ENCODE data around the gene MOSPD2. TPM values are rescaled to one million over a fixed set of nuclear protein-coding genes. Genes with fewer than 3 reads are reported as not detected.

MOSPD2 gene
- total and polyA plus RNA-seq, 2 of the 4 experiments (the other 2 are of a cell fraction) = 14.1 to 22.2 TPM

DNA sequence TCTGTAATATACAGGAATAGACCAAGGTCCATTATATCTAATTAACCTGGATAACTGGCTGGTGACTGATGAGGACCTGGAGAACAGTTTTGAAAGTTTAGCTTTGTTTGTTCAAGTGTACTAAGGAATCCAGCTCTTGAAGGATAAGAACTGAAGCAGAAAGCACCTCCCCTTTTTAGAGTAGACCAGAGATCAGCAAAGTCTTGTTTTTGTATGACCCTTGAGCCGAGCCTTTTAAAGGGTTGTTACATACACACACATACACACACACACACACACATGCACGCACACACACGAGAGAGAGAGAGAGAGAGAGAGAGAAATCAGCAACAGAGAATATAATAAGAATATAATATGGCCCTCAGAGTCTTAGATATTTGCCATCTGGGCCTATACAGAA, 13.0 kb downstream of the MOSPD2 start:
- Histone ChIP-seq H2BK5ac (ENCODE audit: low read depth, low read length, poor library complexity, severe bottlenecking) (no peak overlapping the region), H3K18ac (ENCODE audit: low read depth, low read length) (no peak overlapping the region), H3K14ac (replicated peaks; ENCODE audit: low read depth, low read length) (no peak overlapping the region), H3K4me1 (ENCODE audit: control insufficient read depth, insufficient read depth, low read length) (no peaks in the 10 kb centered on the region), H3K79me1 (ENCODE audit: low read depth in 1 of 2, low read length in 2 of 2) (peaks cover 0 to 2% of the 10 kb centered on the region in 2 experiments; a peak in 2 of 4 replicates), H2AFZ (replicated peaks; ENCODE audit: low read length, poor library complexity) (no peak overlapping the region), H3K36me3 (ENCODE audit: control insufficient read depth, insufficient read depth, low read length) (no peaks in the 10 kb centered on the region), H3K56ac (ENCODE audit: extremely low read depth, insufficient read depth, low read length) (no peak overlapping the region), H3K27ac (ENCODE audit: insufficient read depth, low read length) (no peak overlapping the region), H4K8ac (ENCODE audit: low read depth in 2 of 2, low read length in 2 of 2) (no peak overlapping the region), H4K91ac (ENCODE audit: insufficient read depth, low read depth, low read length) (no peak overlapping the region), H3K9me1 (ENCODE audit: insufficient read depth, low read length) (no peaks in the 10 kb centered on the region), H2AK5ac (ENCODE audit: low read depth, low read length) (no peak overlapping the region), H3K9me3 (ENCODE audit: control insufficient read depth, insufficient read depth, low read length) (no peaks in the 10 kb centered on the region), H3K9ac (ENCODE audit: low read depth, low read length) (no peak overlapping the region), H2BK120ac (ENCODE audit: low read depth, low read length) (no peak overlapping the region), H3K23ac (ENCODE audit: low read depth, low read length) (no peak overlapping the region), H2AK9ac (replicated peaks; ENCODE audit: low read depth, low read length, poor library complexity) (no peak overlapping the region), H2BK15ac (ENCODE audit: low read depth, low read length) (no peak overlapping the region), H4K20me1 (ENCODE audit: insufficient read depth, low read length) (no peaks in the 10 kb centered on the region), H3K4me2 (ENCODE audit: low read depth, low read length) (no peak overlapping the region), H3K4ac (ENCODE audit: low read depth, low read length) (no peak overlapping the region), H2BK20ac (ENCODE audit: low read depth, low read length) (no peak overlapping the region), H4K5ac (ENCODE audit: low read depth, low read length) (no peak overlapping the region), H3K4me3 (ENCODE audit: insufficient read depth, low read depth, low read length) (no peak overlapping the region), H3K27me3 (ENCODE audit: control insufficient read depth, insufficient read depth, low read length) (no peaks in the 10 kb centered on the region)
- ATAC-seq (ENCODE audit: low read depth) (no peak), DNase-seq (no peak)
- POLR2A ChIA-PET (ENCODE audit: unreplicated experiment) = no interaction called here
- WGBS, 2 experiments (ENCODE audit: extremely low coverage in 2 of 2, insufficient read length in 1 of 2) = no CpG with 5 or more reads among the region's 3 CpGs
- in situ Hi-C loops (cut with MboI; ENCODE audit: low sequenced_read_pairs) = no loop called here
- no TSS peak for BruUV-seq (replicated peaks)
- CTCF ChIA-PET = no interaction called here
- intact Hi-C loops (cut with micrococcal nuclease) = no loop called here
- dilution Hi-C loops (cut with HindIII; ENCODE audit: low sequenced_read_pairs, unreplicated experiment) = no loop called here
- no peak for TF ChIP-seq BHLHE40 (IDR thresholded peaks at IDR 0.05; ENCODE audit: low read depth, low read length)
- no peak for TF ChIP-seq FOS (IDR thresholded peaks at IDR 0.05; ENCODE audit: low read depth, low read length)
- no peak for TF ChIP-seq MXI1 (IDR thresholded peaks at IDR 0.05; ENCODE audit: borderline replicate concordance, low read depth, low read length)
